GM12878 (cell line): Measurements from ENCODE around the gene RASAL1. TPM values are rescaled to one million over a fixed set of nuclear protein-coding genes. Genes with fewer than 3 reads are reported as not detected.

Source experiments
- ATAC-seq: fragments of 200-7000 bp; cut with Tn5 transposase; 3 replicates; pipeline ENCODE4 v1.9.1; 2020; ENCODE audit warnings: mild to moderate bottlenecking, moderate library complexity
- BruUV-seq: library from RNA; stranded (reverse); fragments of 400-500 nt; replicated peaks from 2 replicates; lab custom pipeline; 2021; lab: Mats Ljungman, UMichigan
- CTCF ChIA-PET: fragments of 300-600 bp; sonication (Branson Sonifier 250); formaldehyde crosslinking; extraction: SDS; loops from one replicate; lab custom pipeline; 2021; ENCODE audit warnings: inconsistent platforms; lab: Yijun Ruan, JAX
- POLR2A ChIA-PET: fragments of 350-600 bp; formaldehyde crosslinking; extraction: SDS; loops from one replicate; lab custom pipeline; 2021; ENCODE audit warnings: inconsistent platforms; lab: Charles Lee
- RAD21 ChIA-PET: fragments of 300-600 bp; sonication (Branson Sonifier 250); formaldehyde crosslinking; loops from one replicate; lab custom pipeline; 2023; ENCODE audit warnings: antibody characterized with exemption; ENCODE audit not compliant: unreplicated experiment; lab: Charles Lee
- SMC1A ChIA-PET: fragments of 300-600 bp; sonication (Branson Sonifier 250); formaldehyde crosslinking; loops from one replicate; lab custom pipeline; 2023; ENCODE audit not compliant: unreplicated experiment, uncharacterized antibody; lab: Charles Lee
- DNase-seq: peaks from one replicate; pipeline ENCODE4 v3.0.0-alpha.2; 2011; ENCODE audit warnings: low read depth, low spot score
- FAIRE-seq: peaks from 3 replicates; lab custom pipeline; 2011; peaks lifted over from hg19 to GRCh38; lab: Jason Lieb, UNC
- H2AFZ ChIP-seq: 2 replicates; pipeline ENCODE4 v1.6.0; 2011; ENCODE audit warnings: low read depth, low read length, control low read depth; ENCODE audit not compliant: control insufficient read depth
- H3K27ac ChIP-seq: 2 replicates; pipeline ENCODE4 v1.5.1; 2011; ENCODE audit warnings: control low read depth; ENCODE audit not compliant: control insufficient read depth, insufficient read depth
- H3K27me3 ChIP-seq, 2 experiments: replicated peaks in 1 of 2; 2 replicates each; pipeline versions ENCODE4 v1.6.0 to v1.6.1; 2011; ENCODE audit warnings: low read length in 1 of 2; ENCODE audit not compliant: control insufficient read depth in 2 of 2, insufficient read depth in 2 of 2
- H3K36me3 ChIP-seq, 2 experiments: 2 replicates each; pipeline ENCODE4 v1.5.1; 2011; ENCODE audit warnings: low read length in 1 of 2; ENCODE audit not compliant: control insufficient read depth in 2 of 2, insufficient read depth in 2 of 2
- H3K4me1 ChIP-seq: 2 replicates; pipeline ENCODE4 v1.6.1; 2011; ENCODE audit warnings: mild to moderate bottlenecking, low read length, moderate library complexity, mixed read lengths; ENCODE audit not compliant: control insufficient read depth, insufficient read depth
- H3K4me2 ChIP-seq: 2 replicates; pipeline ENCODE4 v1.6.0; 2011; ENCODE audit warnings: control low read depth; ENCODE audit not compliant: control insufficient read depth, insufficient read depth
- H3K4me3 ChIP-seq: fragments of 200-600 bp; sonication (generic); 2 replicates; pipeline ENCODE4 v1.5.1; 2016
- H3K79me2 ChIP-seq: 2 replicates; pipeline ENCODE4 v1.6.0; 2011; ENCODE audit warnings: low read length; ENCODE audit not compliant: control insufficient read depth, insufficient read depth
- H3K9ac ChIP-seq: 2 replicates; pipeline ENCODE4 v1.8.0; 2011; ENCODE audit warnings: low read length, control low read depth, mixed read lengths; ENCODE audit not compliant: control insufficient read depth, insufficient read depth
- H3K9me3 ChIP-seq: replicated peaks from 3 replicates; pipeline ENCODE4 v1.5.1; 2011; ENCODE audit warnings: mild to moderate bottlenecking, low read length; ENCODE audit not compliant: control insufficient read depth, insufficient read depth
- H4K20me1 ChIP-seq: 2 replicates; pipeline ENCODE4 v1.6.0; 2011; ENCODE audit not compliant: control insufficient read depth, insufficient read depth
- BHLHE40 ChIP-seq, 2 experiments: fragments of 450-650 bp in 1 of 2; IDR thresholded peaks; 2 replicates each; pipeline ENCODE4 v1.6.1; 2011 to 2017; ENCODE audit warnings: low read depth in 2 of 2, borderline replicate concordance in 1 of 2, improper control_type of control experiment in 1 of 2, low read length in 1 of 2, mild to moderate bottlenecking in 1 of 2
- CBFB ChIP-seq: IDR thresholded peaks from 2 replicates; pipeline ENCODE4 v1.6.1; 2016; ENCODE audit warnings: antibody characterized with exemption, low read depth
- CHD4 ChIP-seq: fragments of 200-600 bp; sonication (generic); IDR thresholded peaks from 2 replicates; pipeline ENCODE4 v1.6.1; 2016; ENCODE audit warnings: mild to moderate bottlenecking
- HCFC1 ChIP-seq: fragments of 150-350 bp; IDR thresholded peaks from 2 replicates; pipeline ENCODE4 v1.6.1; 2014; ENCODE audit warnings: low read length
- IKZF2 ChIP-seq, 2 experiments: fragments of 450-650 bp; IDR thresholded peaks; 2 replicates each; pipeline ENCODE4 v1.6.1; 2017; ENCODE audit warnings: mild to moderate bottlenecking in 2 of 2, moderate library complexity in 2 of 2
- KLF5 ChIP-seq: fragments of 450-650 bp; IDR thresholded peaks from 2 replicates; pipeline ENCODE4 v1.6.1; 2014; ENCODE audit warnings: mild to moderate bottlenecking; ENCODE audit not compliant: partially characterized antibody
- MTA2 ChIP-seq: fragments of 450-650 bp; IDR thresholded peaks from 2 replicates; pipeline ENCODE4 v1.6.1; 2016; ENCODE audit warnings: low read depth, mild to moderate bottlenecking, moderate library complexity
- RBBP5 ChIP-seq: fragments of 200-600 bp; sonication (generic); conservative IDR thresholded peaks from 2 replicates; pipeline ENCODE4 v1.6.1; 2016
- RUNX3 ChIP-seq: IDR thresholded peaks from 2 replicates; pipeline ENCODE4 v1.6.1; 2012; ENCODE audit warnings: low read length, inconsistent platforms
- SMAD1 ChIP-seq: fragments of 450-650 bp; IDR thresholded peaks from 2 replicates; pipeline ENCODE4 v1.6.1; 2018; ENCODE audit warnings: mild to moderate bottlenecking, low read depth; ENCODE audit not compliant: partially characterized antibody
- SMARCA5 ChIP-seq: fragments of 450-650 bp; IDR thresholded peaks from 2 replicates; pipeline ENCODE4 v1.6.1; 2017; ENCODE audit warnings: mild to moderate bottlenecking
- ZNF687 ChIP-seq: fragments of 450-650 bp; IDR thresholded peaks from 2 replicates; pipeline ENCODE4 v1.6.1; 2017; ENCODE audit warnings: mild to moderate bottlenecking, moderate library complexity
- WGBS: methylation state at CpG from one replicate; pipeline ENCODE4 v1.1.6; 2016; ENCODE audit warnings: low lambda C conversion rate; ENCODE audit not compliant: insufficient replicate concordance, insufficient coverage; ENCODE audit errors: missing lambda C conversion rate; 5-methylcytosine and 5-hydroxymethylcytosine counted together
- in situ Hi-C: fragments of 300-500 bp; cut with MboI; formaldehyde crosslinking; loops from 9 replicates; pipeline ENCODE4 v1.14.3; 2018; ENCODE audit warnings: mixed read lengths
- intact Hi-C: fragments of 100-400 bp; cut with micrococcal nuclease; formaldehyde crosslinking; loops from one replicate; pipeline ENCODE4 v1.14.2; 2022; ENCODE audit not compliant: unreplicated experiment
- polyA plus RNA-seq, 11 experiments: library from polyadenylated mRNA; depleted of rRNA in 4 of 11; unstranded in 6 of 11; stranded (reverse) in 5 of 11; fragments of >200 nt; fragmentation: Nextera tagmentation in 4 of 11; fragmentation: Illumina TruSeq in 1 of 11; extraction: Ambion mirVana in 4 of 11; extraction: Trizol in 1 of 11; gene quantifications; 1 replicate in 1 of 11; 2 replicates in 10 of 11; pipeline versions ENCODE4 v1.2.1 to v1.2.3, GENCODE V29; 2011 to 2016; ENCODE audit warnings: inconsistent platforms in 2 of 11, missing spikeins in 2 of 11, low read depth in 1 of 11
- total RNA-seq, 4 experiments: library from RNA; depleted of rRNA in 3 of 4; stranded (reverse); fragments of >200 nt in 3 of 4; fragmentation: Illumina TruSeq in 1 of 4; extraction: Trizol in 1 of 4; gene quantifications; 2 replicates each; pipeline versions ENCODE4 v1.2.1 to v1.2.3, GENCODE V29; 2013 to 2021

The RASAL1 gene
- total and polyA plus RNA-seq, 10 of the 15 experiments (the other 5 are each of a cell fraction or from before 2014, with no cell fraction given), result 0.12 to 1.0 (median 0.52) TPM; not detected in 6

- Histone ChIP-seq H3K27me3 (peaks cover 1 to 5% of the 10 kb centered on the region in 2 experiments; a peak in 2 of 4 replicates), H3K9me3 (no peaks in the 10 kb centered on the region), H3K27ac (no peak overlapping the region), H2AFZ (no peak overlapping the region), H3K36me3 (no peaks in the 10 kb centered on the region), H3K9ac (no peak overlapping the region; the same call in 1 of the 2 replicates), H4K20me1 (peaks cover 3% of the 10 kb centered on the region; the same call in 1 of the 2 replicates), H3K79me2 (peaks cover 11% of the 10 kb centered on the region), H3K4me1 (peaks cover 16% of the 10 kb centered on the region), H3K4me3 (no peak overlapping the region), H3K4me2 (peak overlapping the region; percentile 30; the same call in 1 of the 2 replicates)
- SMC1A ChIA-PET, result interaction anchor here (0.6 to 17.0 kb wide), 11 partner anchors 7 to 560 kb away, joined by 3 to 416 read pairs (median 5); no protein-coding TSS in a partner anchor
- 32% methylated on average over 9 of the region's 10 CpGs for WGBS
- no TSS peak for BruUV-seq
- ATAC-seq (no peak), FAIRE-seq (no peak), DNase-seq (no peak)
- RAD21 ChIA-PET, result interaction anchor here (1.1 to 9.1 kb wide), 8 partner anchors 8 to 38 kb away, joined by 3 to 84 read pairs (median 12); no protein-coding TSS in a partner anchor
- CTCF ChIA-PET, result interaction anchor here (0.7 to 9.5 kb wide), 13 partner anchors 9 to 155 kb away, joined by 3 to 98 read pairs (median 6); no protein-coding TSS in a partner anchor
- intact Hi-C loops (no loop called here), in situ Hi-C loops (no loop called here)
- POLR2A ChIA-PET, result interaction anchor here (0.9 to 4.9 kb wide), 5 partner anchors 9 to 28 kb away, joined by 5 to 46 read pairs (median 5); no protein-coding TSS in a partner anchor
- TF ChIP-seq RBBP5 (no peak), CHD4 (no peak), KLF5 (no peak), SMAD1 (no peak), IKZF2 (IDR thresholded peaks at IDR 0.05) (no peak), HCFC1 (no peak), MTA2 (no peak), SMARCA5 (peak; percentile 65; the same call in 1 of the 2 replicates), CBFB (no peak), BHLHE40 (IDR thresholded peaks at IDR 0.05; ENCODE audit: borderline replicate concordance in 1 of 2, low read depth in 2 of 2, low read length in 1 of 2) (peak in 1 of 2 experiments; percentile 62; a peak in 1 of 4 replicates), ZNF687 (peak; percentile 47), RUNX3 (no peak)
These were observed 74.4 kb downstream of the RASAL1 start for GRCh38 chr12:113061061-113061694.
